Measurements from ENCODE around the gene ACAT2. TPM values are rescaled to one million over a fixed set of nuclear protein-coding genes. Genes with fewer than 3 reads are reported as not detected.
"Not testable (repeated sequence)": the region's sequence is repeated elsewhere in the genome, so short reads cannot be mapped to it uniquely, and the experiment has no call there.

The ACAT2 gene
- total and polyA plus RNA-seq, 9 donors = 7.2 to 113 (median 20.3) TPM

GRCh38 chr6:159724778-159725177 lies 37.1 kb upstream of the ACAT2 start:
- intact Hi-C loops (cut with DNase I) = no loop called here
- no peaks in the 10 kb centered on the region for H3K27me3 ChIP-seq
- no peak overlapping the region for H3K4me3 ChIP-seq
- H3K36me3 ChIP-seq = no peaks in the 10 kb centered on the region
- H3K9me3 ChIP-seq = no peaks in the 10 kb centered on the region
- no peak overlapping the region for H3K27ac ChIP-seq
- peaks cover 3% of the 10 kb centered on the region for H3K4me1 ChIP-seq (ENCODE audit: insufficient read depth)
- DNase-seq = no peak
- TF ChIP-seq EP300 (IDR thresholded peaks at IDR 0.05) = no peak
- TF ChIP-seq POLR2A (IDR thresholded peaks at IDR 0.05) = no peak
- no peak for TF ChIP-seq CTCF (IDR thresholded peaks at IDR 0.05)
- WGBS, 3 donors = 88 to 95% (median 92%) methylated on average over 4 of the region's 4 CpGs

GRCh38 chr6:159725208-159725607 lies 36.6 kb upstream of the ACAT2 start:
- intact Hi-C loops (cut with DNase I) = not testable (repeated sequence)

GRCh38 chr6:159726255-159726917 lies 35.5 kb upstream of the ACAT2 start:
- intact Hi-C loops (cut with DNase I) = loop anchor here in 2 of 4 donors (2.0 kb wide), 1 partner anchor 34 kb away; the partner anchor contains the start of gene SOD2 (in 2 of the 2)
- H3K4me1 ChIP-seq (ENCODE audit: insufficient read depth) = peaks cover 6% of the 10 kb centered on the region
- no peak for DNase-seq
- TF ChIP-seq EP300 (IDR thresholded peaks at IDR 0.05) (no peak), POLR2A (IDR thresholded peaks at IDR 0.05) (no peak), CTCF (IDR thresholded peaks at IDR 0.05) (no peak)
- 0 to 2% (median 1%) methylated on average over 28 to 30 of the region's 30 CpGs for WGBS, 3 donors
- no peaks in the 10 kb centered on the region for H3K9me3 ChIP-seq
- H3K36me3 ChIP-seq = no peaks in the 10 kb centered on the region
- H3K27ac ChIP-seq = peak overlapping the region; percentile 94 to 100
- H3K4me3 ChIP-seq = peak overlapping the region; percentile 72
- no peaks in the 10 kb centered on the region for H3K27me3 ChIP-seq

More at GRCh38 chr6:159725208-159725607, 36.6 kb upstream of the ACAT2 start:
- H3K9me3 ChIP-seq; H3K4me3 ChIP-seq; H3K36me3 ChIP-seq; H3K27me3 ChIP-seq; H3K27ac ChIP-seq; DNase-seq; H3K4me1 ChIP-seq (ENCODE audit: insufficient read depth): not testable (repeated sequence)
- 92 to 97% (median 95%) methylated on average over 3 of the region's 3 CpGs for WGBS, 3 donors

GRCh38 chr6:159726918-159727716 lies 34.7 kb upstream of the ACAT2 start, which contains the start of gene WTAP:
Gene WTAP, plus strand, starts transcription at chr6:159727506. Its CDS starts 8,760 bp downstream, at chr6:159736266.
- peak; percentile 98 for DNase-seq
- TF ChIP-seq POLR2A (IDR thresholded peaks at IDR 0.05) (peak; percentile 81), EP300 (IDR thresholded peaks at IDR 0.05) (peak; percentile 47), CTCF (IDR thresholded peaks at IDR 0.05) (peak in 1 of 3 donors; percentile 6)
- no peaks in the 10 kb centered on the region for H3K27me3 ChIP-seq
- peak within 1 kb of the TSS; percentile 94 to 100 for H3K27ac ChIP-seq
- peaks cover 7% of the 10 kb centered on the region for H3K4me1 ChIP-seq (ENCODE audit: insufficient read depth)
- 0% methylated on average over 70 to 93 of the region's 93 CpGs for WGBS, 3 donors
- peak within 1 kb of the TSS; percentile 72 for H3K4me3 ChIP-seq
- no peaks in the 10 kb centered on the region for H3K9me3 ChIP-seq
- no peaks in the 10 kb centered on the region for H3K36me3 ChIP-seq
- intact Hi-C loops (cut with DNase I) = loop anchor here in 2 of 4 donors (2.0 kb wide), 1 partner anchor 34 kb away; the partner anchor contains the start of gene SOD2 (in 2 of the 2)
